ENCODE results near the gene PRM3.

Gene PRM3

GRCh38 chr16:11257131-11257938, 16.1 kb downstream of the PRM3 start:
- peak; percentile 73 for TF ChIP-seq CTCF (IDR thresholded peaks at IDR 0.05)

GRCh38 chr16:11256661-11257130, 16.7 kb downstream of the PRM3 start:
- TF ChIP-seq CTCF (IDR thresholded peaks at IDR 0.05) = no peak

- TF ChIP-seq CTCF (IDR thresholded peaks at IDR 0.05) = peak; percentile 92
Measured at GRCh38 chr16:11255737-11256660, 17.4 kb downstream of the PRM3 start, which contains the start of gene SOCS1. Gene SOCS1, minus strand, starts transcription at chr16:11256204. Its CDS starts 726 bp downstream, at chr16:11255478.

GRCh38 chr16:11254913-11255736, 18.3 kb downstream of the PRM3 start:
- no peak for TF ChIP-seq CTCF (IDR thresholded peaks at IDR 0.05)

GRCh38 chr16:11253995-11254912, 19.2 kb downstream of the PRM3 start:
- TF ChIP-seq CTCF (IDR thresholded peaks at IDR 0.05) = no peak

GRCh38 chr16:11253009-11253994, 20.1 kb downstream of the PRM3 start:
- TF ChIP-seq CTCF (IDR thresholded peaks at IDR 0.05) = no peak
